GM12875 (cell line): Measurements from ENCODE around the gene UNC13B.
"Not testable (repeated sequence)": the region's sequence is repeated elsewhere in the genome, so short reads cannot be mapped to it uniquely, and the experiment has no call there.

Experiments used
- H3K4me3 ChIP-seq: one replicate; pipeline ENCODE4 v1.5.1; 2011; ENCODE audit warnings: low read depth, low read length, control low read depth
- CTCF ChIP-seq: IDR thresholded peaks from 2 replicates; pipeline ENCODE4 v1.5.1; 2011; ENCODE audit warnings: low read depth, mild to moderate bottlenecking, control low read depth, inconsistent platforms, low read length, moderate library complexity, borderline replicate concordance; ENCODE audit not compliant: insufficient read depth

Gene UNC13B

GRCh38 chr9:35168963-35169362 is 7.2 kb downstream of the UNC13B start:
- H3K4me3 ChIP-seq, result no peak overlapping the region
- no peak for TF ChIP-seq CTCF

GRCh38 chr9:35172878-35173277 is 11.1 kb downstream of the UNC13B start:
- no peak overlapping the region for H3K4me3 ChIP-seq
- no peak for TF ChIP-seq CTCF

DNA sequence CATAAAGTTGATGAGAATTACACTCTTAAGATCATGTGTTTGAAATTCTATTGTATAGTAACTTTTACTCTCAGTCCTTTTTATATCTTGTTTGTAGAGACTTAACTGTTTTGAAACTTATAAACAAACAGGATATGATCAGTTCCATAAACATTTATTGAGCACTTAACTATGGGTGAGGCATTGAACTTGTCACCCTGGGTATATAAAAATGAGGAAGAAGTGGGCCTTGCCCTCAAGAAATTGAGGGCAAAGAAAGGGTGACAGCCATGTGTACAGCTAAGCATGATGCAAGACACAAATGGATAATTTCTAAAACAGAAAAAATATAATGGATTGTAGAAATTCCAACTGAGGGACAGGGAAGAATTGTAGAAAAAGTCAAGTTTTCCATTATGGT is 15.7 kb downstream of the UNC13B start:
- no peak overlapping the region for H3K4me3 ChIP-seq
- TF ChIP-seq CTCF, result no peak

DNA sequence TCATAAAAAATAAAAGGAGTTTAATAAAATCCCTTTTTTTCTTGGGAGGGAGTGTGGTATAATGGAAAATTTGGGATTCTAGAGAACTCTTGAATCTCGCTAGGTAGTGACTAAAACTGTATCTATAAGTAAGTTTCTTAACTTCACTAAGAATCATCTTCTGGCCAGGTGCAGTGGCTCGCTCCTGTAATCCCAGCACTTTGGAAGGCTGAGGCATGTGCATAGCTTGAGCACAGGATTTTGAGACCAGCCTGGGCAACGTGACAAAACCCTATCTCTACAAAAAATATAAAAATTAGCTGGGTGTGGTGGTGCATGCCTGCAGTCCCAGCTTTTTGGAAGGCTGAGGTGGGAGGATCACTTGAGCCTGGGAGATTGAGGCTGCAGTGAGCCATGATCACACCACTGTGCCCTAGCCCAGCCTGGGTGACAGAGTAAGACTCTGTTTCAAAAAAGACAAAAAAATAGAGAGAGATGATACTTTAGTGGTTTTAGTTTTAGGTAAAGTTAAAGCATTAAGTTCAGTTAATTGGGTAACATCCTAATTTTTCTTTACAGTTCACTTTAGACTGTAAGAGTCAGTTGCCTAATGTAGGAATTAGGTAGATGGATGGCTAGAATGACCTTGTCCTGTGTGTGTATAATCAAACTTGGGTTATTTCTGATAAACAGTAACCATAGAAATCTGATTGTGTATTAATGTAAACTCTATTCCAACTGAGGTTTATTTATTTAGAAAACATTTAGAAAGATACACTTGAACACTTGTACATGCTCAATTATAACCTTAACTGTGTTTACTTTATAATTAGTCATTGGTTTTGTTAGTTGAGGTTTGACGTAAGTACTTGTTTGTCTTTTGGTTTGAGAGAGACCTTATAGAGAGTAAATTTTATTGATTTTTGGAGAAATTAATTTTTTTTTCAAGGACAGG is 17.8 kb downstream of the UNC13B start:
- no peak for TF ChIP-seq CTCF

GRCh38 chr9:35180801-35181200 is 19.0 kb downstream of the UNC13B start:
- no peak for TF ChIP-seq CTCF
- H3K4me3 ChIP-seq, result no peak overlapping the region

More for the DNA sequence above, 17.8 kb downstream of the UNC13B start:
- H3K4me3 ChIP-seq, result no peak overlapping the region

DNA sequence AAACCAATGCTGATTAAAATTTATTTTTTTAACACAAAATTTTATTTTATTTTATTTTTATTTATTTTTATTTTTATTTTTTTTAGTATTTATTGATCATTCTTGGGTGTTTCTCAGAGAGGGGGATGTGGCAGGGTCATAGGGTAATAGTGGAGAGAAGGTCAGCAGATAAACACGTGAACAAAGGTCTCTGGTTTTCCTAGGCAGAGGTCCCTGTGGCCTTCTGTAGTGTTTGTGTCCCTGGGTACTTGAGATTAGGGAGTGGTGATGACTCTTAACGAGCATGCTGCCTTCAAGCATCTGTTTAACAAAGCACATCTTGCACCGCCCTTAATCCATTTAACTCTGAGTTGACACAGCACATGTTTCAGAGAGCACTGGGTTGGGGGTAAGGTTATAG is 20.6 kb downstream of the UNC13B start:
- H3K4me3 ChIP-seq, result not testable (repeated sequence)

DNA sequence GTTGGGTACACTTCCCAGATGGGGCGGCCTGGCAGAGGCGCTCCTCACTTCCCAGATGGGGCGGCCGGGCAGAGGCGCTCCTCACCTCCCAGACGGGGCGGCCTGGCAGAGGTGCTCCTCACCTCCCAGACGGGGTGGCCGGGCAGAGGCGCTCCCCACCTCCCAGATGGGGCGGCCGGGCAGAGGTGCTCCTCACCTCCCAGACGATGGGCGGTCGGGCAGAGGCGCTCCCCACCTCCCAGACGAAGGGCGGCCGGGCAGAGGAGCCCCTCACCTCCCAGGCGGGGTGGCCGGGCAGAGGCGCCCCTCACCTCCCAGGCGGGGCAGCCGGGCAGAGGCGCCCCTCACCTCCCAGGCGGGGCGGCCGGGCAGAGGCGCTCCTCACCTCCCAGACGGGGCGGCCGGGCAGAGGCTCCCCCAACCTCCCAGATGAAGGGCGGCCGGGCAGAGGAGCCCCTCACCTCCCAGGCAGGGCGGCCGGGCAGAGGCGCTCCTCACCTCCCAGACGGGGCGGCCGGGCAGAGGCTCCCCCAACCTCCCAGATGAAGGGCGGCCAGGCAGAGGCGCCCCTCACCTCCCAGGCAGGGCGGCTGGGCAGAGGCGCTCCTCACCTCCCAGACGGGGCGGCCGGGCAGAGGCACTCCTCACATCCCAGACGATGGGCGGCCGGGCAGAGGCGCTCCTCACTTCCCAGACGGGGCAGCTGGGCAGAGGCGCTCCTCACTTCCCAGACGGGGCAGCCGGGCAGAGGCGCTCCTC is 21.4 kb downstream of the UNC13B start:
- H3K4me3 ChIP-seq, result not testable (repeated sequence)

DNA sequence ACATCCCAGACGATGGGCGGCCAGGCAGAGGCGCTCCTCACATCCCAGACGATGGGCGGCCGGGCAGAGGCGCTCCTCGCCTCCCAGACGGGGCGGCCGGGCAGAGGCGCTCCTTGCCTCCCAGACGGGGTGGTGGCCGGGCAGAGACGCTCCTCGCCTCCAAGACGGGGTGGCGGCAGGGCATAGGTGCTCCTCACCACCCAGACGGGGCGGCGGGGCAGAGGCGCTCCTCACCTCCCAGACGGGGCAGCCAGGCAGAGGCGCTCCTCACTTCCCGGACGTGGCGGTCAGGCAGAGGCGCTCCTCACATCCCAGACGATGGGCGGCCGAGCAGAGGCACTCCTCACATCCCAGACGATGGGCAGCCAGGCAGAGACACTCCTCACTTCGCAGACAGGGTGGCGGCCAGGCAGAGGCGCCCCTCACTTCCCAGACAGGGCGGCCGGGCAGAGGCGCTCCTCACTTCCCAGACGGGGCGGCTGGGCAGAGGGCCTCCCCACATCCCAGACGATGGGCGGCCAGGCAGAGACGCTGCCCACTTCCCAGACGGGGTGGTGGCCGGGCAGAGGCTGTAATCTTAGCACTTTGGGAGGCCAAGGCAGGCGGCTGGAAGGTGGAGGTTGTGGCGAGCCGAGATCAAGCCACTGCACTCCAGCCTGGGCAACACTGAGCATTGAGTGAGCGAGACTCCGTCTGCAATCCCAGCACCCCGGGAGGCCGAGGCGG is 22.1 kb downstream of the UNC13B start:
- H3K4me3 ChIP-seq, result not testable (repeated sequence)
